ENCODE data around the gene GATA3. TPM values are rescaled to one million over a fixed set of nuclear protein-coding genes. Genes with fewer than 3 reads are reported as not detected.

Gene GATA3
- total RNA-seq, 1 experiment from 2014 or later, result 5.9 TPM

DNA sequence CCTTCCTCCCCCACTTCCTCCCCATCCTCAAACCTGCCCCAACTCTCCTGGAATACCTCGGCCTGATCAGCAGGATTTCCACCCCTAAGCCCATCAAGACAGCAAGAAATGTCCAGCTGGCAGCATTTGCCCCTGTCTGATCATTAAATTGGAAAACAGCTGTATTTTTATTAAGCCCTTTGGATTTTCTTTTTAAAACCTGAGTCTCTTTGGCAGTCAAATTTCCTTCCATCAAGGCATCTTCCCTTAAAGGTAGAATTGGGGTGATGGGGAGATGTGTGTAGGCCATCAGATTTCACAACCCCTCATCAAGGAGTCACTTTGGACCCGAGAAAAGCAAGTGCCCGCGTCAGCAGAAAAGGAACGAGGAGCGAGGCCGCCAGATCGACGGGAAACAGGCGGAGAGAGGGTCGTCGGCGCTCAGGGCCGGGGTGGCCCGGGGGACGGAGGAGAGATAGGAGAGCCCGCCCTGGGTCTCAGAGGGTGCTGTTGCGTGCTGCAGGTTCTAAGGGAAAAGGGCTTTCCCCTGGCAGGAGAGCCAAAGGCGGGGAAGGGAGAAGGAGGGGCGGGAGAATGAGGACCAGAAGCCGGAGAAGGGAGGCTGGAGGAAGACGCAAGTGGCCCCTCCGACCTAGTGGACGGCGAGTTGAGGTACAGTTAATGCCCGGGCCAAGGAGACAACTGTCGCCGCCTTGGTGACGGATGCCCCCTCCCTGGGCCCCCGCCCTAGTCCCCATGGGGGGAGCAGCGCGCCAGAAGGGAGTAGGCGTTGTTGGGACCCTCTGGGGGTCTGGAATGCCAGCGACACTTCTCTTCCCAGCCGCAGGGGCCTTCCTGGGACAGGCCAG, 11.5 kb upstream of the GATA3 start:
- no peaks in the 10 kb centered on the region for H3K9me3 ChIP-seq (ENCODE audit: control insufficient read depth, insufficient read depth, low read depth, low read length)
- H3K4me1 ChIP-seq (ENCODE audit: control insufficient read depth, insufficient read depth, low read length), result no peaks in the 10 kb centered on the region
- H3K36me3 ChIP-seq (ENCODE audit: control insufficient read depth, insufficient read depth, low read length), result no peaks in the 10 kb centered on the region
- POLR2A ChIA-PET, result interaction anchor here (0.5 kb wide), 1 partner anchor 17 kb away, joined by 3 read pairs; no protein-coding TSS in a partner anchor
- no TSS peak for BruUV-seq (replicated peaks)
- no peaks in the 10 kb centered on the region; the same call in 1 of the 2 replicates for H3K27me3 ChIP-seq (ENCODE audit: control insufficient read depth, insufficient read depth, low read length)
- ATAC-seq (no peak), DNase-seq (ENCODE audit: low read depth, low spot score) (no peak)
- in situ Hi-C loops (cut with HindIII; ENCODE audit: low pct_unique_long_range_greater_than_20kb, low sequenced_read_pairs) (no loop called here), intact Hi-C loops (cut with micrococcal nuclease; ENCODE audit: unreplicated experiment) (no loop called here)
- no peak overlapping the region for H3K4me3 ChIP-seq (ENCODE audit: low read depth in 2 of 2, low read length in 2 of 2)
- TF ChIP-seq, protein P1, sequence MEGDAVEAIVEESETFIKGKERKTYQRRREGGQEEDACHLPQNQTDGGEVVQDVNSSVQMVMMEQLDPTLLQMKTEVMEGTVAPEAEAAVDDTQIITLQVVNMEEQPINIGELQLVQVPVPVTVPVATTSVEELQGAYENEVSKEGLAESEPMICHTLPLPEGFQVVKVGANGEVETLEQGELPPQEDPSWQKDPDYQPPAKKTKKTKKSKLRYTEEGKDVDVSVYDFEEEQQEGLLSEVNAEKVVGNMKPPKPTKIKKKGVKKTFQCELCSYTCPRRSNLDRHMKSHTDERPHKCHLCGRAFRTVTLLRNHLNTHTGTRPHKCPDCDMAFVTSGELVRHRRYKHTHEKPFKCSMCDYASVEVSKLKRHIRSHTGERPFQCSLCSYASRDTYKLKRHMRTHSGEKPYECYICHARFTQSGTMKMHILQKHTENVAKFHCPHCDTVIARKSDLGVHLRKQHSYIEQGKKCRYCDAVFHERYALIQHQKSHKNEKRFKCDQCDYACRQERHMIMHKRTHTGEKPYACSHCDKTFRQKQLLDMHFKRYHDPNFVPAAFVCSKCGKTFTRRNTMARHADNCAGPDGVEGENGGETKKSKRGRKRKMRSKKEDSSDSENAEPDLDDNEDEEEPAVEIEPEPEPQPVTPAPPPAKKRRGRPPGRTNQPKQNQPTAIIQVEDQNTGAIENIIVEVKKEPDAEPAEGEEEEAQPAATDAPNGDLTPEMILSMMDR (IDR thresholded peaks at IDR 0.05), result no peak
- TF ChIP-seq POLR2AphosphoS5 (IDR thresholded peaks at IDR 0.05; ENCODE audit: low read depth, low read length), result no peak
- no peak for TF ChIP-seq TCF7L2 (IDR thresholded peaks at IDR 0.05; ENCODE audit: low read depth, low read length)
- TF ChIP-seq, protein P2, sequence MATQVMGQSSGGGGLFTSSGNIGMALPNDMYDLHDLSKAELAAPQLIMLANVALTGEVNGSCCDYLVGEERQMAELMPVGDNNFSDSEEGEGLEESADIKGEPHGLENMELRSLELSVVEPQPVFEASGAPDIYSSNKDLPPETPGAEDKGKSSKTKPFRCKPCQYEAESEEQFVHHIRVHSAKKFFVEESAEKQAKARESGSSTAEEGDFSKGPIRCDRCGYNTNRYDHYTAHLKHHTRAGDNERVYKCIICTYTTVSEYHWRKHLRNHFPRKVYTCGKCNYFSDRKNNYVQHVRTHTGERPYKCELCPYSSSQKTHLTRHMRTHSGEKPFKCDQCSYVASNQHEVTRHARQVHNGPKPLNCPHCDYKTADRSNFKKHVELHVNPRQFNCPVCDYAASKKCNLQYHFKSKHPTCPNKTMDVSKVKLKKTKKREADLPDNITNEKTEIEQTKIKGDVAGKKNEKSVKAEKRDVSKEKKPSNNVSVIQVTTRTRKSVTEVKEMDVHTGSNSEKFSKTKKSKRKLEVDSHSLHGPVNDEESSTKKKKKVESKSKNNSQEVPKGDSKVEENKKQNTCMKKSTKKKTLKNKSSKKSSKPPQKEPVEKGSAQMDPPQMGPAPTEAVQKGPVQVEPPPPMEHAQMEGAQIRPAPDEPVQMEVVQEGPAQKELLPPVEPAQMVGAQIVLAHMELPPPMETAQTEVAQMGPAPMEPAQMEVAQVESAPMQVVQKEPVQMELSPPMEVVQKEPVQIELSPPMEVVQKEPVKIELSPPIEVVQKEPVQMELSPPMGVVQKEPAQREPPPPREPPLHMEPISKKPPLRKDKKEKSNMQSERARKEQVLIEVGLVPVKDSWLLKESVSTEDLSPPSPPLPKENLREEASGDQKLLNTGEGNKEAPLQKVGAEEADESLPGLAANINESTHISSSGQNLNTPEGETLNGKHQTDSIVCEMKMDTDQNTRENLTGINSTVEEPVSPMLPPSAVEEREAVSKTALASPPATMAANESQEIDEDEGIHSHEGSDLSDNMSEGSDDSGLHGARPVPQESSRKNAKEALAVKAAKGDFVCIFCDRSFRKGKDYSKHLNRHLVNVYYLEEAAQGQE (IDR thresholded peaks at IDR 0.05; ENCODE audit: insufficient read depth in 1 of 2, low read depth in 2 of 2, low read length in 1 of 2), result no peak
- no peak for TF ChIP-seq SIN3A (IDR thresholded peaks at IDR 0.05; ENCODE audit: borderline replicate concordance, insufficient read depth, low read depth, low read length)
- H3K27ac ChIP-seq (ENCODE audit: low read length), result no peak overlapping the region
- CTCF ChIA-PET, result interaction anchor here (0.6 kb wide), 1 partner anchor 13 kb away, joined by 4 read pairs; no protein-coding TSS in a partner anchor

DNA sequence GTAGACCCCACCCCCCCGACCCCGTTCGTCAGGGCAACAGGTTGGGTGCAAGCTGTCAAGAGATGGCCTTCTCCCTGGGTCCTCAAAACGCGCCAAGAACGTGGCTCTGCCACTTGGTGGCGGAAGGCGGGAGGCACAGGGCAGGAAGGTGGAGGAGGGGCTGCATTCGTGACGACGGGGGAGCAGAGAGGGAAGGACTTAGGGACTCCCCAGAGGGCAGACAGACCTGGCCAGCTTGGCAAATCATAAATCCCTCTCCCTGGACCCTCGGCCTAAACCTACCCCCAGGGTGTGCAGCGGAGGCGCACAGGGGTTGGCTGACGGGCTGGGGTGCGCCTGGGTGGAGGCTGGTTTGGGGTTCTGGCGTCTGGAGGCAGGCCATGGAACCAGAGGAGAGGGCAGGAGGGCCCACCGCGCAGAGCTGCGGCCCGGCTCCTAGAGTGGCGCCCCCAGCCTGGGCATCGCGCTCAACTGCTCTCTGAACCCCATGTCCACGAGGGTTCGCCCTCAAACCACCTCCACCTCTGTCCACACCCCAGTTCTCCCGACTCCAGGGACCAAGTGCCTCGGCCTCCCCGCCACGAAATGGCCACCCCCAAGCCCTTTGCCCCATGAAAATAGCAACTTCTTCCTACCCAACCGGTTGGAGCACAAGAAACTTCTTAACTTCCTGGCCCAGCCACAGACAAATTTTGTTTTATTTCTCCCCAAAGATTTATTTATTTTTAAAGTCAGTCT, 10.8 kb upstream of the GATA3 start:
- BruUV-seq (replicated peaks), result no TSS peak
- Histone ChIP-seq H3K9me3 (ENCODE audit: control insufficient read depth, insufficient read depth, low read depth, low read length) (no peaks in the 10 kb centered on the region), H3K4me1 (ENCODE audit: control insufficient read depth, insufficient read depth, low read length) (no peaks in the 10 kb centered on the region), H3K36me3 (ENCODE audit: control insufficient read depth, insufficient read depth, low read length) (no peaks in the 10 kb centered on the region), H3K27me3 (ENCODE audit: control insufficient read depth, insufficient read depth, low read length) (no peaks in the 10 kb centered on the region; the same call in 1 of the 2 replicates), H3K27ac (ENCODE audit: low read length) (no peak overlapping the region), H3K4me3 (ENCODE audit: low read depth in 2 of 2, low read length in 2 of 2) (no peak overlapping the region)
- intact Hi-C loops (cut with micrococcal nuclease; ENCODE audit: unreplicated experiment), result no loop called here
- TF ChIP-seq, protein P2 (IDR thresholded peaks at IDR 0.05; ENCODE audit: insufficient read depth in 1 of 2, low read depth in 2 of 2, low read length in 1 of 2), result no peak
- TF ChIP-seq, protein P1 (IDR thresholded peaks at IDR 0.05), result no peak
- TF ChIP-seq POLR2AphosphoS5 (IDR thresholded peaks at IDR 0.05; ENCODE audit: low read depth, low read length), result no peak
- TF ChIP-seq SIN3A (IDR thresholded peaks at IDR 0.05; ENCODE audit: borderline replicate concordance, insufficient read depth, low read depth, low read length), result no peak
- TF ChIP-seq TCF7L2 (IDR thresholded peaks at IDR 0.05; ENCODE audit: low read depth, low read length), result no peak
- POLR2A ChIA-PET, result no interaction called here
- CTCF ChIA-PET, result interaction anchor here (0.6 kb wide), 1 partner anchor 14 kb away, joined by 4 read pairs; no protein-coding TSS in a partner anchor
- ATAC-seq (no peak), DNase-seq (ENCODE audit: low read depth, low spot score) (no peak)
- in situ Hi-C loops (cut with HindIII; ENCODE audit: low pct_unique_long_range_greater_than_20kb, low sequenced_read_pairs), result no loop called here
